Suprapubic skin (tissue), 4 donors: ENCODE results near the gene URI1.

Experiments
- CTCF ChIP-seq, 2 donors: fragments of 200-600 bp in 1 of 2; fragments of 450-650 bp in 1 of 2; sonication (generic) in 1 of 2; IDR thresholded peaks; one replicate each; pipeline ENCODE4 v1.5.1; 2016 to 2019; ENCODE audit warnings: antibody characterized with exemption in 2 of 2, mild to moderate bottlenecking in 1 of 2, moderate library complexity in 1 of 2
- EP300 ChIP-seq: sonication (generic); formaldehyde crosslinking; IDR thresholded peaks from one replicate; pipeline ENCODE4 v1.6.1; 2017; ENCODE audit warnings: antibody characterized with exemption
- POLR2A ChIP-seq, 2 donors: fragments of 450-650 bp; IDR thresholded peaks; one replicate each; pipeline ENCODE4 v1.6.1; 2017; ENCODE audit warnings: antibody characterized with exemption in 2 of 2, mild to moderate bottlenecking in 2 of 2, moderate library complexity in 2 of 2
- POLR2AphosphoS5 ChIP-seq, 3 donors: sonication (generic); formaldehyde crosslinking; IDR thresholded peaks; one replicate each; pipeline ENCODE4 v1.6.1; 2017; ENCODE audit warnings: antibody characterized with exemption in 3 of 3

- TF ChIP-seq CTCF (IDR thresholded peaks at IDR 0.05) (no peak), POLR2A (IDR thresholded peaks at IDR 0.05) (no peak), EP300 (no peak), POLR2AphosphoS5 (IDR thresholded peaks at IDR 0.05) (no peak)
These were observed 87.9 kb downstream of the URI1 start for GRCh38 chr19:30029721-30030510.
